Mucosa of descending colon (tissue), 3 donors: ENCODE results near the gene THOC6. TPM values are rescaled to one million over a fixed set of nuclear protein-coding genes. Genes with fewer than 3 reads are reported as not detected.

ENCODE experiments used
- ATAC-seq: fragments of 200-7000 bp; cut with Tn5 transposase; one replicate; pipeline ENCODE4 v1.9.1; 2020; ENCODE audit warnings: mild to moderate bottlenecking, moderate library complexity
- DNase-seq, 3 donors: peaks; one replicate each; pipeline ENCODE4 v3.0.0-alpha.2; 2020
- H3K36me3 ChIP-seq: fragments of 200-600 bp; one replicate; pipeline ENCODE4 v1.8.0; 2021; ENCODE audit warnings: low read depth, mild to moderate bottlenecking
- H3K4me1 ChIP-seq: fragments of 200-600 bp; one replicate; pipeline ENCODE4 v1.8.0; 2021; ENCODE audit warnings: low read depth, mild to moderate bottlenecking
- H3K4me3 ChIP-seq: fragments of 200-600 bp; one replicate; pipeline ENCODE4 v1.8.0; 2021; ENCODE audit warnings: mild to moderate bottlenecking
- H3K9me3 ChIP-seq: fragments of 200-600 bp; one replicate; pipeline ENCODE4 v1.8.0; 2021; ENCODE audit warnings: mild to moderate bottlenecking
- intact Hi-C, 2 donors: fragments of 100-400 bp; cut with DNase I in 1 of 2; cut with micrococcal nuclease in 1 of 2; formaldehyde crosslinking; loops; one replicate each; pipeline versions ENCODE4 v1.11.0 to v1.11.1; 2022; cut with DNase I, micrococcal nuclease
- long read RNA-seq, 2 donors: library from polyadenylated mRNA; unstranded; transcript quantifications; one replicate each; pipeline ENCODE4 v2.0.0, GENCODE V29; 2019 to 2021
- total RNA-seq, 3 donors: library from RNA; stranded (reverse); fragmentation: NEBNext Ultra II Directional in 2 of 3; extraction: Animal tissue kit (Norgen Biotek cat#: 25700) in 2 of 3; gene quantifications; one replicate each; pipeline versions ENCODE4 v1.2.1 to v1.2.4, GENCODE V29; 2021 to 2023
- TF ChIP-seq, protein P1 (sequence below): fragments of 200-600 bp; IDR thresholded peaks from one replicate; pipeline ENCODE4 v1.8.0; 2022; ENCODE audit warnings: antibody characterized with exemption, mild to moderate bottlenecking
- donor health status: DM: no; HTN: no; CAD: no; lungs with moderate emphysema.
- donor health status: DM: no; HTN: no; CAD: no.
- donor health status: DM: no; HTN: yes; CAD: no.

THOC6 gene
- total RNA-seq: 10 to 100 TPM; 23.7 to 26.0 (median 25.7) TPM
- long read RNA-seq, donor 1, transcript THOC6-202 (13 exons, 1,419 nt): major isoform, 28 of 35 reads
- long read RNA-seq, donor 1, partial matches to known transcripts: 0 of 35 reads
- long read RNA-seq, donor 1, other reads (novel, unspliced or antisense): 4 of 35 reads
- long read RNA-seq, donor 2, transcript THOC6-202 (13 exons, 1,419 nt): major isoform, 23 of 30 reads
- long read RNA-seq, donor 2, partial matches to known transcripts: 0 of 30 reads
- long read RNA-seq, donor 2, other reads (novel, unspliced or antisense): 7 of 30 reads

DNA sequence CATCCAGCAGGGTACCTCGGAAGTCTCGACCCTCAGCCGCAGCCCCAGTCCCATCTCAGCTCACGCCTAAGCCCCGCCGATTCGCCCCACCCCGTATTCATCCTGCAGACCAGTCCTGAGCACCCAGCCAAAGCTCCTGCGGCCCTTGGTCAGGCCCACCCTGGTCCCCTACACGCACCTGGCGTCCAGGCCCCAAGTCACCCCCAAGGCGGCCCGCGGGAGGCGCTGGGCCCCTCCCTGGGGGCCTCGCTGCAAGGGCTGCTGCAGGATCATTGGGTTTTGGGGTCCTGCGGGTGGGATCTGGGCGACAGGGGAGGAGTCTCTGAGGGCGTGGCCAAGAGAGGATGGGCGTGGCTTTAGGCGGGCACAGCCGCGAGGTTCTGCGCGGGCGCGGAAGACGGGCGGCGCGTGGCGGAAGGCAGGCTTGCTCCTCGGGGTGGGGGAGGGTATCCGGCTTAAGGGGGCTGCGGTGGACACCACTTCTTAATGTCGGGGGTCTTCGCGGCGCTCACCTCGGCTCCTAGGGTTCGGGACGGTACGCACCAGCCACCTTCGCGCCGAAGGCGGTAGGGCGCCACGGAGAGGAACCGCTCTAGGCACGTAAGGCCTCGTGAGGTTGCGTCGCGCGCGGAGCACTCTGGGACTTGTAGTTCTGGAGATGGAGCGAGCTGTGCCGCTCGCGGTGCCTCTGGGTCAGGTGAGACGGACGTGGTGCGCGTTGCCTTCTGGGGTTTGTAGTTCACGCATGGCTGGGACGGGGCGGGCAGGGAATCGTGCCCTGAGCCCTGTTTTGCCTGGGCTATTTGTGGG, at the start of gene THOC6, which contains the start of gene HCFC1R1:
Gene THOC6 (plus strand): TSS at position 367 of the 810 bp plus-strand sequence. CDS start 292 bp downstream, at position 659.
Gene HCFC1R1 (minus strand): TSS at position 274 of the 810 bp plus-strand sequence. CDS start 1 bp downstream, at position 273.
- no peaks in the 10 kb centered on the region for H3K9me3 ChIP-seq
- ATAC-seq: peak; percentile 75
- DNase-seq: peak; percentile 97 to 99 (median 99)
- H3K36me3 ChIP-seq: no peaks in the 10 kb centered on the region
- peaks cover 57% of the 10 kb centered on the region for H3K4me1 ChIP-seq
- TF ChIP-seq, protein P1, sequence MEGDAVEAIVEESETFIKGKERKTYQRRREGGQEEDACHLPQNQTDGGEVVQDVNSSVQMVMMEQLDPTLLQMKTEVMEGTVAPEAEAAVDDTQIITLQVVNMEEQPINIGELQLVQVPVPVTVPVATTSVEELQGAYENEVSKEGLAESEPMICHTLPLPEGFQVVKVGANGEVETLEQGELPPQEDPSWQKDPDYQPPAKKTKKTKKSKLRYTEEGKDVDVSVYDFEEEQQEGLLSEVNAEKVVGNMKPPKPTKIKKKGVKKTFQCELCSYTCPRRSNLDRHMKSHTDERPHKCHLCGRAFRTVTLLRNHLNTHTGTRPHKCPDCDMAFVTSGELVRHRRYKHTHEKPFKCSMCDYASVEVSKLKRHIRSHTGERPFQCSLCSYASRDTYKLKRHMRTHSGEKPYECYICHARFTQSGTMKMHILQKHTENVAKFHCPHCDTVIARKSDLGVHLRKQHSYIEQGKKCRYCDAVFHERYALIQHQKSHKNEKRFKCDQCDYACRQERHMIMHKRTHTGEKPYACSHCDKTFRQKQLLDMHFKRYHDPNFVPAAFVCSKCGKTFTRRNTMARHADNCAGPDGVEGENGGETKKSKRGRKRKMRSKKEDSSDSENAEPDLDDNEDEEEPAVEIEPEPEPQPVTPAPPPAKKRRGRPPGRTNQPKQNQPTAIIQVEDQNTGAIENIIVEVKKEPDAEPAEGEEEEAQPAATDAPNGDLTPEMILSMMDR: no peak
- H3K4me3 ChIP-seq: peak within 1 kb of the TSS; percentile 6
- intact Hi-C loops: no loop called here

DNA sequence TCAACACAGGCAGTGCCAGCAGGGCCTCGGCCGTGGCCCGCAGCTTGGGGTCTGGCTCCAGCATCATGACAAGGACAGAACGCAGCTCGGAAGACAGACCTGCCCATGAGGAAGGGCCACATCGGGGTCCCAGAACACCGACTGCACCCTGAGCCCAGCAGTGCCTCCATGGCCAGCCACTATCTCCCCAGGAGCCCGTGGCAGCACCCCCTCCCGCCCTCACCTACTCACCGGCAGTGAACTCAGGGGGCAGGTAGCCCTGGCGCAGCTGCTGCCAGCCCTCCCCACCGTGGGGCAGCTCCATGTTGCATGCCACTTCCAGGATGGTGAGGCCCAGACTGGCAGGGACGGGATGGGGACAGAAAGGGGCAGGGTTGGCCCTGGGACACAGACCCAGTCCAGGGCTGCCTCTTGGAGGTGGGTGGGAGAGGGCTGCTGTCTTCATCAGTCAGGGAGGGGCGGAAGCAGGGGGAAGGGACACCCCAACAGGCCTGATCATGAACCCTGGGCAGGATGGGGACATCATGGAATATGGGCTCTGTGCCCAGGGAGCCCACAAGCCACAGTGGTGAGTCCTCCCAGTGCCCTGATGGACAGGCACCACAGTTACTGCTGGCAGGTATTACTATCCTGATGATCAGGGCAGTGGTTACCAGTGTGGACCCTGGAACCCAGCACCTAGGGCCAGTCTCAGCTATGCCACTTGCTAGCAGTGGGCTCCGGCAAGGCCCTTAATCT, 49.3 kb upstream of the THOC6 start:
- intact Hi-C loops: no loop called here
- TF ChIP-seq, protein P1: no peak

DNA sequence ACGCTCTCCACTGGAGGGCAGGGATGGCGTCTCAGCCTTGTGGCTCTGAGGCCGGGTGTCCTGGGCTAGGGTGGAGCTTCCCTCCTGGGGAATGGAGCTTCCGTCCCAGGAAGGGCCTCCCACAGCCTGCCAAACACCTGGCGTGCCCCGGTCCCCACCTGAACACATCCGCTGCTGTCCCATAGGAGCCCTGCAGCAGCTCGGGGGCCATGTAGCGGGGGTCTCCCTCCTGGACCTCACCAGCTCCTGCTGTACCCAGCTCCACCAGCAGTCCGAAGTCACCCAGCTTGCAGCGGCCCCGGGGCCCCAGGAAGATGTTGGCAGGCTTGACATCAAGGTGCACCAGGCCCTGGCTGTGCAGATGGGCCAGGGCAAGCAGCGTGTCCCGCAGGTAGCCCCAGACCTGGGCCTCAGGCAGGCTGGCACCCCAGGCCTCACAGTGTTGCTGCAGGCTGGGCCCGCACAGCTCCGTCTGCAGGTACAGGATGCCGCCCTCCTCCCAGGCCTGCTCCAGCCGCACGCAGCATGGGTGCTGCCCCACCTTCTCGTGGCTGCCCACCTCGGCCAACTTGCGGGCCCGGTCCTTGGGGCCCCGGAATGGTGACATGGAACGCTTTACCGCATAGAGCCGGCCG, 48.6 kb upstream of the THOC6 start:
- TF ChIP-seq, protein P1: no peak
- no peak overlapping the region for H3K4me3 ChIP-seq
- intact Hi-C loops: no loop called here
- H3K4me1 ChIP-seq: peaks cover 12% of the 10 kb centered on the region
- ATAC-seq: no peak
- H3K9me3 ChIP-seq: no peaks in the 10 kb centered on the region
- DNase-seq: no peak
- H3K36me3 ChIP-seq: no peaks in the 10 kb centered on the region

More for the DNA sequence above, 49.3 kb upstream of the THOC6 start:
- H3K4me1 ChIP-seq: peaks cover 5% of the 10 kb centered on the region
- no peak overlapping the region for H3K4me3 ChIP-seq
- DNase-seq (no peak), ATAC-seq (no peak)
- no peaks in the 10 kb centered on the region for H3K9me3 ChIP-seq
- no peaks in the 10 kb centered on the region for H3K36me3 ChIP-seq

DNA sequence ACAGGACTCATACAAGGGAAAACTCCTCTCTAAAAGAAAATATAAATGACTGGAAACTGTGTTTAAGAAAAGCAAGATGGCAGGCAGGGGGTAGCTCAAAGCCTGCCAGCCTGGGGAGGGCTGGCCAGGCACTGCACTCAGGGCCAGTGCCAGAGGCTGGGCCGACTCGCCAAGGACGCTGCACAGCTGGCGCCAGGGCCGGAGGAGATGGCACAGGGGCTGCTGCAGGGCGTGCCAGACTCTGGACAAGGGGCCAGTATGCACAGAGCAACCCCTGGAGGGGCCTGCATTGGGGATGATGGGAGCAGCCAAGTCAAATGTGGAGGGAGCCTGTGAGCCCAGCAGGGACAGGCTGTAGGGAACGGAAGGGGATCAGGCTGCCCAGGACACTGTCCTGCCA, 47.6 kb upstream of the THOC6 start:
- ATAC-seq (no peak), DNase-seq (no peak)
- Histone ChIP-seq H3K4me1 (peaks cover 17% of the 10 kb centered on the region), H3K36me3 (no peaks in the 10 kb centered on the region), H3K4me3 (no peak overlapping the region), H3K9me3 (no peaks in the 10 kb centered on the region)
- TF ChIP-seq, protein P1: no peak
- intact Hi-C loops: no loop called here

DNA sequence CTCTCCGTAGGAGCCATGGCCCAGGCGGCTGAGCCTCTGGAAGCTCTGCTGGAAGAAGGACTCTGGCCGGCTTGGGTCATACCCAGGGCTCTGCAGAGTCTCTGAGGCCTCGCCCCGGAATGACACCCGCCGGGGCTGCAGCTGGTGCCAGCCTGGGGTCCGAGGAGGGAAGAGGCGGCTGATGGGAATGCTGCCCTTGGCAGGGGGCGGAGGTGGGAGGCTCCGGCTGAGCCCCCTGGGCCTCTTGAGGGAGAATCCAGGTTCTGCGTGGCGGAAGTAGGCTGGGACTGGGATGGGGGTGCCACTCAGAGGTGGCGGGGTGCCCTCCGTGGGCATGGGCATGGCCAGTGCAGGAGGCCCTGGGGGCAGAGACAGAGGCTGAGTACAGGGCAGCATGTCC, 47.2 kb upstream of the THOC6 start:
- no peak for DNase-seq
- Histone ChIP-seq H3K36me3 (no peaks in the 10 kb centered on the region), H3K4me3 (no peak overlapping the region), H3K4me1 (peaks cover 19% of the 10 kb centered on the region), H3K9me3 (no peaks in the 10 kb centered on the region)
- intact Hi-C loops: no loop called here
- ATAC-seq: no peak
- TF ChIP-seq, protein P1: no peak
